C4-2B (cell line): Measurements from ENCODE around the gene GABPB2.
A peak's percentile ranks its signal among the peaks of the same experiment; 100 is the strongest.

Source experiments
- H3K27ac ChIP-seq: fragments of 450-650 bp; 2 replicates; pipeline ENCODE4 v1.5.1; 2017
- ZFX ChIP-seq: fragments of 450-650 bp; IDR thresholded peaks from 2 replicates; pipeline ENCODE4 v1.6.1; 2017
- TF ChIP-seq, protein P1 (sequence below): fragments of 450-650 bp; conservative IDR thresholded peaks from 2 replicates; pipeline ENCODE4 v1.5.1; 2017; ENCODE audit warnings: mild to moderate bottlenecking

The GABPB2 gene

DNA sequence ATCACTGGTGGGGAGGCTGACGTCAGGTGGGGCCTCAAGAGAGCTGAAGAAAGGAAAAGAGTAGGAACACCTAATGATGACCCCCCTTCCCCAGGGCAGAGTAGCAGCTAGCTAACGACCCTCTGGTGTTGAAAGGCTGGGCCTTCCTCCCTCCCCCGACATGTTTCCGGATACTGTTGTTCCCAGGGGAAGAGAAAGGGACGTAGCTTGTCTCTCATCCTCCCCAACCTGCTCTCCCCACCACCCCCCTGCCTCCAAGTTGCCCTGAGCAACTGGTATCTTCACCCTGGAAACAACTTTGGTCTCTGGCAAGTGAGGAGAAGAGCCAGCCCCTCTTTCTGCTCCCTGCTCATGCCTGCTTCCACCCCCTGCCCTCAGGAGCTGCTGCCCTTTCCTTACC is 73.4 kb downstream of the GABPB2 start:
- TF ChIP-seq, protein P1, sequence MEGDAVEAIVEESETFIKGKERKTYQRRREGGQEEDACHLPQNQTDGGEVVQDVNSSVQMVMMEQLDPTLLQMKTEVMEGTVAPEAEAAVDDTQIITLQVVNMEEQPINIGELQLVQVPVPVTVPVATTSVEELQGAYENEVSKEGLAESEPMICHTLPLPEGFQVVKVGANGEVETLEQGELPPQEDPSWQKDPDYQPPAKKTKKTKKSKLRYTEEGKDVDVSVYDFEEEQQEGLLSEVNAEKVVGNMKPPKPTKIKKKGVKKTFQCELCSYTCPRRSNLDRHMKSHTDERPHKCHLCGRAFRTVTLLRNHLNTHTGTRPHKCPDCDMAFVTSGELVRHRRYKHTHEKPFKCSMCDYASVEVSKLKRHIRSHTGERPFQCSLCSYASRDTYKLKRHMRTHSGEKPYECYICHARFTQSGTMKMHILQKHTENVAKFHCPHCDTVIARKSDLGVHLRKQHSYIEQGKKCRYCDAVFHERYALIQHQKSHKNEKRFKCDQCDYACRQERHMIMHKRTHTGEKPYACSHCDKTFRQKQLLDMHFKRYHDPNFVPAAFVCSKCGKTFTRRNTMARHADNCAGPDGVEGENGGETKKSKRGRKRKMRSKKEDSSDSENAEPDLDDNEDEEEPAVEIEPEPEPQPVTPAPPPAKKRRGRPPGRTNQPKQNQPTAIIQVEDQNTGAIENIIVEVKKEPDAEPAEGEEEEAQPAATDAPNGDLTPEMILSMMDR: no peak
- TF ChIP-seq ZFX: no peak
- no peak overlapping the region for H3K27ac ChIP-seq

DNA sequence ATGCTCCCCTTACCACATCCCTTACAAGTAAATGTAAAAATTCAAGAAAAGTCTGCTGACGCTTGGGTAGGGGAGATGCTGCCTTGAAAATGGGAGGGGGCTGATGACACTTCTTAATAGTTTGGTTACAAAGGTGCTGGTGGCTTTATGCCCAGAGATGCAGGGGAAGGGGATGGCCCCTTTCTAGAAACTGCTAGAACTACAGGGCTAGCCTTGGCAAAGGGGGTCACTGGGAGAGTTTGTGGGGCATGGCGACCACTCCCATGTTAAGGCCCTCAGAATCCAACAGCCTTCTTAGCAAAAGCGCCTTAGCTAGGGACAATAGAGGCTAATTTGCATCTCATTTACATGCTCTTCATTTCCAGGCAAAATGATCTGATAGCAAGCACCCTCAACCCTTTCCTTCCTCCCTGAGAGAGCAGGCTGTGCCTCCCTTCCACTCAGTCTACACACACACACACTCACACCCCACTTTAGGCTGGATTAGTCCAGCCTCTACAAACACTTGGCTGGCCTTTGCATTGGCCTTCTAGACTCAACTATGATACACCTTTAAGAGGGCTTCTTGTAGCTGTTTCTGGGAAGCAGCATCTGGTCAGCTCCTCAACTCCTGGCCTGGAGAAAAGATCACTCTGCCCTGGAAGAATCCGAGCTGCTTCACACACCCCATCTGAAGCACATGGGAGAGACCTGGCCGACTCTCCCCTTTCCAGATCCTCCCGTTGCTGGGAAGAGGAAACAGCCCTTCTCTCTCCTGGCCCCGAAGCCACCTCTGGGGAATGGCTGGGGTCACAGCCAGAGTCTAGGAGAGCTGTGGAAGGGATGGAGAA is 74.1 kb downstream of the GABPB2 start:
- no peak overlapping the region for H3K27ac ChIP-seq
- TF ChIP-seq, protein P1: no peak
- TF ChIP-seq ZFX: no peak

DNA sequence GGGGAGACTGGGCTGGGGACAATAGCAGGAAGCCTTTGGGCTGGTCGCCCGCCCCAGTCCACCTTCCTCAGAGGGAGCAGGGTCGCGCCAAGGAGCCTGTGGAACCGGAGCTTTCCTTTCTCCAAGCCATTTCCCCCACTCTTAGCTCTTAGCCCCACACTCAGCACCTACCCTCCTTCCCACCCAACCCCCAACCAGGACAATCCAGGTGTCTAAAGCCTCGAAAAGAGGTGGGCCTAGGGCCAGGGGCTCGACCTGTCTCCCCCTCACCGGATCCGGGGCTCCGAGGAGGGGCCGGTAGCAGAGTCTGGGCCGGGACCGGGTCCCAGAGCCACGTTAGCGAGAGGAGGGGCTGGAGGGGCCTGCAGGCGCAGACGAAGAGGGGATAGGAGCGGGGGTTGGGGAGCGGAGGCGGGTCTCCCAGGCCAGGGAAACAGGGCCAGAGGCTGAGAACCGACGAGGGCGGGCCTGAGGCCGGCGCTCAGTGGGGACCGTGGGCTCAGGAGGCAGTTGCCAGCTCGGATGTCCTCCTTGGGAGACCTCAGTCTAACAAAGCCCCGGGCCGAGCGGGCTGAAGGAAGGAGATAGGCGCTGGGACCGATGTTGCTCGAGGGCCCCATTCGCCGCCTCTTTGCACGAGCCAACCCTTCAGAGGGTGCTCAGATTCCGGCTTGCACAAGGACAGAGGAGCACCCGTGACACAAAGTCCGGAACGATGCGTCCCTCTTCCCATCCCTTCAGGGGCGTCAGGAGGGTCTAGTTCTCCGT is 74.9 kb downstream of the GABPB2 start:
- no peak overlapping the region for H3K27ac ChIP-seq

DNA sequence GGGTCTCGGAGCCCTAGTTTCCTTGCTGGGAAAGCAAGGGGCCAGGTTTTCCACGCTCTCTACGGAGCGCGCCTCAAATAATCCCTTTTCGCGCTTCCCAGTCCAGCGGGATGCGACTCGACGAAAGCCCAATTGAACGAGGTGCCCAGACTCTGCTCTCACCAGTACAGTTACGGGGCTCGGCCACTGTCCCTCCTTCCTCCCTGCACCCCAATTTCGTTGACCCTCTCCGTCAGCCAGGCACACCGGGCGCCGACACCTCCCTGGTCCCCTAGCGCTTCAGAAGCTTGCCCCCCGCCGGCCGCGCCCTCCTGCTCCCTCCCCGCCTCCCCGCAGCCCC is 75.5 kb downstream of the GABPB2 start:
- TF ChIP-seq, protein P1: no peak
- no peak for TF ChIP-seq ZFX
- H3K27ac ChIP-seq: peak overlapping the region; percentile 9; the same call in 1 of the 2 replicates

More for the DNA sequence above, 74.9 kb downstream of the GABPB2 start:
- no peak for TF ChIP-seq ZFX
- TF ChIP-seq, protein P1: no peak

DNA sequence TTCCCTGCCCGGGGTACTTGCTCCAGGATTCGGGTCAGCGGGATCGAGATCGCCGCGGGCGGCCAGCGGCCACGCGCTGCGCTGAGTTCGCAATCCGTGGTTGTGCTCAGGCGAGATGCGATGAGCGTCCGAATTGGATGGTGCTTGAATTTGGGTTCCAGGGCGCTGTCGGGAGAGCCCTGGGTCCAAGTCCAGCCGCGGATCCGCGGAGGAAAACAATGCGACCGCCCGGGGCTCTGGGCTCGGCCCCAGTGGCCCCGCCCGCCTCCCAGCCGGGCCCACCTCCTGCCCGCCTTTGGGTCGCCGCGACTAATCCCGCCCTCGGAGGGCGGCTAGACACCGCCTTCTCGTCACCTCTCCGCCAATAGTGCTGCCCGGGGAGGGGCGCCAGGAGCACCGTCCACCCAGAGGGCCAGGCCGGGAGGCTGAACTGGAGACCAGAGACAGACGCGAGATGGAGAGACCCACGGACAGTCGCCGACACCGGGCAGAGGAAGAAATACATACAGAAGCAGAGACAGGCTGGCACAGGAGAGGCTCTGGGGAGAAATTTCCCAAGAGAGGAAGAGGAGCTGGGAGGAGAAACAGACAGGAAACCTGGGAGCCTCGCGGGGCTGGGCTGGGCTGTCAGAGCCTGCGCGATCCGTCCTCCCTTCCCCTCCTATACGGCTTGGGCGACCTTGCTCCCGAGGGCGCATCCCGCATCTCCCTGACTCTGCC is 76.0 kb downstream of the GABPB2 start, which contains the start of gene SEMA6C:
TSS of gene SEMA6C (minus strand) at position 220 of the 720 bp plus-strand sequence. CDS start 4,010 bp downstream, outside the sequence.
- H3K27ac ChIP-seq: peak within 1 kb of the TSS; percentile 9; the same call in 1 of the 2 replicates
- TF ChIP-seq, protein P1: no peak

DNA sequence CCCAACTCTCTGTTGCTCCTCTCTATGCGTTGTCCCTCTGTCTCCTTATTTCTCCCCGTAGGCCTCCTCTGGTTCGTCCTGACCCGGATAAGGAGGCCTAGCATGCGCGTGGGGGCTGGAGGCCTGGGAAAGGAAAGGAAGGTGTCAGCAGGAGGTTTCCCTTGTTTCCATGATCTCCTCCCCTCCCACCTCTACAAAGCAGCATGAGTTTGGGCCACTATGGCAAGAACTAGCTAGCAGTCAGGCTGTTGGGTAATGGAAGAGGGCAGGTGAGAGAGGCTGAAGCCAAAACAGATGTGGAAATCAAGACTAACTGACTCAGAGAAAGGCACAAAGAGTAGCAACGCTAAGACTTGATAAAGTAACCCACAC is 76.6 kb downstream of the GABPB2 start:
- no peak overlapping the region for H3K27ac ChIP-seq
- TF ChIP-seq, protein P1: no peak
- no peak for TF ChIP-seq ZFX
